Activated naive CD4-positive, alpha-beta T cell treated with anti-CD3 and anti-CD28 coated beads, Interleukin-2, amount 50 U/mL, for 24 hours (primary cell): ENCODE data around the gene PDCD7.
"Not testable (repeated sequence)": the region's sequence is repeated elsewhere in the genome, so short reads cannot be mapped to it uniquely, and the experiment has no call there.

Source experiments
- H3K27ac Mint-ChIP-seq: one replicate; pipeline ENCODE4 v1.8.0; 2021; ENCODE audit warnings: mild to moderate bottlenecking, mixed read lengths
- H3K27me3 Mint-ChIP-seq: one replicate; pipeline ENCODE4 v1.8.0; 2021; ENCODE audit warnings: mixed read lengths
- H3K36me3 Mint-ChIP-seq: one replicate; pipeline ENCODE4 v1.8.0; 2021; ENCODE audit warnings: mixed read lengths
- H3K4me1 Mint-ChIP-seq: one replicate; pipeline ENCODE4 v1.8.0; 2021; ENCODE audit warnings: mixed read lengths
- H3K4me3 Mint-ChIP-seq: one replicate; pipeline ENCODE4 v1.8.0; 2021; ENCODE audit warnings: mild to moderate bottlenecking, mixed read lengths
- H3K9me3 Mint-ChIP-seq: one replicate; pipeline ENCODE4 v1.8.0; 2021; ENCODE audit warnings: mixed read lengths

Gene PDCD7

DNA sequence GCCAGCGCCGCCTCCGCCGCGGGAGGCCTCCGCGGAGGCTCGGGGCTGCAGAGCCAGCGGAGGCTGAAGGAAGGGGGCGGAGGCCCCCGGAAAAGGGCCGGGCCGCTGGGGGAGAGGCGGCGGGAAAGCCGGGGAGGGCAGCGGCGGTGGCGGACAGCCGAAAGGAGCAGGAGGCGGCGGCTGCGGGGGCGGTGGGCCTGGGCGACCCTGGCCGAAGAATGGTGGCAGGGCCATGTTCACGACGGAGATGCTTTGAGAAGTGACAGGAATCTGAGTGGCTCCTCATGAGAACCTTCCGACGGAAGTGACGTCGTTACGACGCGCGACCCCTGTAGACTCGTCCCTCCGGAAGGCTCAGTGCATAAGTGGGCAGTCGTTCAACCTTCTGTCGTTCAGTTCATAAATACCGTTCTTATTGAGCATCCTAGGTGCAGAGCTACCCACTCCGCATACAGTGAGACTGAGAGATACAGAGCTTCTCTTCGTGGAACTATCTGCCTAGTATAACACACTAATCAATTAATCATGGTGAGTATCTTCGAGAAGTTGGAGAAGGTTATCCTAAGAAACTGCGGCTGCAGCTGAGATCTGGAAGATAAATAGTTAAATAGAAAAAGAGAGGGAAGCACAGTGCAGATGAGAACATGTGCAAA is at the start of gene PDCD7:
PDCD7 (minus strand) TSS at position 261 of the 653 bp plus-strand sequence; CDS start at position 234, 27 bp downstream.
- H3K9me3 Mint-ChIP-seq, result no peaks in the 10 kb centered on the region
- peaks cover 28% of the 10 kb centered on the region for H3K4me1 Mint-ChIP-seq
- peak within 1 kb of the TSS; percentile 79 for H3K27ac Mint-ChIP-seq
- H3K4me3 Mint-ChIP-seq, result peak within 1 kb of the TSS; percentile 89
- H3K36me3 Mint-ChIP-seq, result peaks cover 2% of the 10 kb centered on the region
- no peaks in the 10 kb centered on the region for H3K27me3 Mint-ChIP-seq

GRCh38 chr15:65182538-65182937 is 48.9 kb upstream of the PDCD7 start:
- H3K36me3 Mint-ChIP-seq, result peaks cover 2% of the 10 kb centered on the region
- H3K4me1 Mint-ChIP-seq, result peaks cover 57% of the 10 kb centered on the region
- H3K27me3 Mint-ChIP-seq, result no peaks in the 10 kb centered on the region
- no peaks in the 10 kb centered on the region for H3K9me3 Mint-ChIP-seq
- peak overlapping the region; percentile 96 for H3K4me3 Mint-ChIP-seq
- peak overlapping the region; percentile 23 for H3K27ac Mint-ChIP-seq

GRCh38 chr15:65181582-65182353 is 48.2 kb upstream of the PDCD7 start:
- H3K4me3 Mint-ChIP-seq, result peak overlapping the region; percentile 62
- H3K4me1 Mint-ChIP-seq, result peaks cover 57% of the 10 kb centered on the region
- H3K9me3 Mint-ChIP-seq, H3K27me3 Mint-ChIP-seq, H3K36me3 Mint-ChIP-seq: not testable (repeated sequence)
- peak overlapping the region; percentile 23 for H3K27ac Mint-ChIP-seq

GRCh38 chr15:65180167-65180566 is 46.6 kb upstream of the PDCD7 start:
- peaks cover 54% of the 10 kb centered on the region for H3K4me1 Mint-ChIP-seq
- no peak overlapping the region for H3K4me3 Mint-ChIP-seq
- H3K27me3 Mint-ChIP-seq, result no peaks in the 10 kb centered on the region
- H3K9me3 Mint-ChIP-seq, result no peaks in the 10 kb centered on the region
- no peak overlapping the region for H3K27ac Mint-ChIP-seq
- peaks cover 7% of the 10 kb centered on the region for H3K36me3 Mint-ChIP-seq

GRCh38 chr15:65177901-65178300 is 44.3 kb upstream of the PDCD7 start:
- Mint-ChIP-seq H3K4me3 (no peak overlapping the region), H3K4me1 (peaks cover 47% of the 10 kb centered on the region), H3K27ac (no peak overlapping the region), H3K36me3 (peaks cover 10% of the 10 kb centered on the region), H3K9me3 (no peaks in the 10 kb centered on the region), H3K27me3 (no peaks in the 10 kb centered on the region)

GRCh38 chr15:65176056-65176455 is 42.4 kb upstream of the PDCD7 start:
- H3K9me3 Mint-ChIP-seq, result no peaks in the 10 kb centered on the region
- H3K27me3 Mint-ChIP-seq, result no peaks in the 10 kb centered on the region
- peak overlapping the region; percentile 59 for H3K27ac Mint-ChIP-seq
- no peak overlapping the region for H3K4me3 Mint-ChIP-seq
- H3K4me1 Mint-ChIP-seq, result peaks cover 33% of the 10 kb centered on the region
- peaks cover 8% of the 10 kb centered on the region for H3K36me3 Mint-ChIP-seq

DNA sequence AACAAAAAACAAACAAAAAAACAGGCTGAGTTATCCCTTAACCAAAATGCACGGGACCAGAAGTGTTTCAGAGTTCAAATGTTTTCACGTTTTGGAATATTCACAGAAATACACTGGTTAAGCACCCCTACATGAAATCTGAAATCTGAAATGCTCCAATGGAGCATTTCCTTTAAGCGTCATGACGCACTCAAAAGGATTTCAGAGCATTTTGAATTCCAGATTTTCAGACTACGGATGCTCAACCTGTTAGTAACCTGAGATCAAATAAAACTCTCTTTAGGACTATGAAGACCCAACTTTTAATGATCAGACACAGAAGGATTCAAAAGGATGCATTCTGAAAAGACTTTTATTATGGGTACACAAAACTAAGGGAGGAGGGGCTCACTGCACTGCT is 41.9 kb upstream of the PDCD7 start:
- H3K4me1 Mint-ChIP-seq, result peaks cover 31% of the 10 kb centered on the region
- H3K36me3 Mint-ChIP-seq, result peaks cover 7% of the 10 kb centered on the region
- no peak overlapping the region for H3K27ac Mint-ChIP-seq
- H3K27me3 Mint-ChIP-seq, result no peaks in the 10 kb centered on the region
- H3K9me3 Mint-ChIP-seq, result no peaks in the 10 kb centered on the region
- H3K4me3 Mint-ChIP-seq, result no peak overlapping the region

DNA sequence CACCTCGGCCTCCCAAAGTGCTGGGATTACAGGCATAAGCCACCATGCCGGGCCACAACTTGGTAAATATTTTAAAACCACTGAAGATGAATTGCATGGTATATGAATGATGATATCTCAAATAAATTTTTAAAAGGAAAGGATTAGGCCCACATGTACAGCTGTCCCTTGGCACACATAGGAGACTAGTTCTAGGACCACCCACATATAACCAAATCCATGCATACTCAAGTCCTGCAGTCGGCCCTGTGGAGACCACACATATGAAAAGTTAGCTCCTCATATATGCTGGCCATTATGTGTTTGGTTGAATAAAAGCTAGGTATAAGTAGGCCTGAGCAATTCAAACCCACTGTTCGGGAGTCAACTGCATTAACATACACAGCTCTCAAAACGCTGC is 40.9 kb upstream of the PDCD7 start:
- no peaks in the 10 kb centered on the region for H3K27me3 Mint-ChIP-seq
- H3K36me3 Mint-ChIP-seq, result peaks cover 7% of the 10 kb centered on the region
- H3K27ac Mint-ChIP-seq, result no peak overlapping the region

DNA sequence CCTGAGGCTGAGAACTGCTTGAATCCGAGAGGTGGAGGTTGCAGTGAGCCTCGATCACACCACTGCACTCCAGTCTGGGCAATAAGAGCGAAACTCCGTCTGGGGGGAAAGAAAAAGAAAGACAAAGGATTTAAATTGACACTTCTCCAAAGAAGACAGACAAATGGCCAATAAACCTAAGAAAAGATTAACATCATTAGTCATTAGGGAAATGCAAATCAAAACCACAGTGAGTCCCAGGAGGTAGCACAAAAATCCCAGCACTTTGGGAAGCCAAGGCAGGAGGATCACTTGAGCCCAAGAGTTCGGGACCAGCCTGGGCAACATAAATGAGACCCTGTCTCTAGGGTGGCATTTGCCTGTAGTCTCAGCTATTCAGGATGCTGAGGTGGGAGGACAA is 38.9 kb upstream of the PDCD7 start:
- Mint-ChIP-seq H3K4me3 (no peak overlapping the region), H3K27ac (no peak overlapping the region), H3K4me1 (peaks cover 10% of the 10 kb centered on the region), H3K27me3 (no peaks in the 10 kb centered on the region), H3K36me3 (peaks cover 9% of the 10 kb centered on the region), H3K9me3 (no peaks in the 10 kb centered on the region)

More for the DNA sequence above, 40.9 kb upstream of the PDCD7 start:
- H3K4me1 Mint-ChIP-seq, result peaks cover 21% of the 10 kb centered on the region
- H3K4me3 Mint-ChIP-seq, result no peak overlapping the region
- H3K9me3 Mint-ChIP-seq, result no peaks in the 10 kb centered on the region

- Mint-ChIP-seq H3K4me3 (no peak overlapping the region), H3K27ac (no peak overlapping the region), H3K36me3 (peaks cover 9% of the 10 kb centered on the region), H3K4me1 (peaks cover 12% of the 10 kb centered on the region), H3K27me3 (no peaks in the 10 kb centered on the region), H3K9me3 (no peaks in the 10 kb centered on the region)
These were observed 37.8 kb upstream of the PDCD7 start for GRCh38 chr15:65171428-65171827.

- Mint-ChIP-seq H3K36me3 (peaks cover 2% of the 10 kb centered on the region), H3K4me3 (no peak overlapping the region), H3K9me3 (no peaks in the 10 kb centered on the region), H3K27me3 (no peaks in the 10 kb centered on the region), H3K27ac (no peak overlapping the region), H3K4me1 (peaks cover 12% of the 10 kb centered on the region)
These were observed 32.3 kb upstream of the PDCD7 start for GRCh38 chr15:65165875-65166274.

- no peaks in the 10 kb centered on the region for H3K27me3 Mint-ChIP-seq
- peaks cover 4% of the 10 kb centered on the region for H3K36me3 Mint-ChIP-seq
These were observed 30.5 kb upstream of the PDCD7 start for GRCh38 chr15:65164139-65164538.

DNA sequence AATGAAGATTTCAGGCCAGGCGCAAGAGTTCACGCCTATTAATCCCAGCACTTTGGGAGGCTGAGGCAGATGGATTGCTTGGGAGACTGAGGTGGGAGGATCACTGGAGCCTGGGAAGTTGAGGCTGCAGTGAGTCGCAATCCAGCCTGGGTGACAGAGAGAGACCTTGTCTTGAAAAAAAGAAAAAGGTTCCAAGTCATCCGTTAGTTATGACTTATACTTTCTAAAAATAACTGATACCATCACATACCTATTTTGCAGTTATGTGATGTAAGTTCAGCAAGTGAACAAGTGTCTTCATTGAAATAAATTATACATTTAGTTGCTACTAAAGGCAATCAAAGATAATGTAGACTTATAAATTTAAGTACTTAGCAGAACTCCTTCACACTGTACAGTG is 29.4 kb upstream of the PDCD7 start:
- Mint-ChIP-seq H3K9me3 (no peaks in the 10 kb centered on the region), H3K27me3 (no peaks in the 10 kb centered on the region), H3K4me3 (no peak overlapping the region), H3K4me1 (peaks cover 14% of the 10 kb centered on the region), H3K36me3 (peaks cover 4% of the 10 kb centered on the region), H3K27ac (no peak overlapping the region)

More at GRCh38 chr15:65164139-65164538, 30.5 kb upstream of the PDCD7 start:
- H3K4me3 Mint-ChIP-seq, result no peak overlapping the region
- H3K27ac Mint-ChIP-seq, result no peak overlapping the region
- peaks cover 14% of the 10 kb centered on the region for H3K4me1 Mint-ChIP-seq
- no peaks in the 10 kb centered on the region for H3K9me3 Mint-ChIP-seq

DNA sequence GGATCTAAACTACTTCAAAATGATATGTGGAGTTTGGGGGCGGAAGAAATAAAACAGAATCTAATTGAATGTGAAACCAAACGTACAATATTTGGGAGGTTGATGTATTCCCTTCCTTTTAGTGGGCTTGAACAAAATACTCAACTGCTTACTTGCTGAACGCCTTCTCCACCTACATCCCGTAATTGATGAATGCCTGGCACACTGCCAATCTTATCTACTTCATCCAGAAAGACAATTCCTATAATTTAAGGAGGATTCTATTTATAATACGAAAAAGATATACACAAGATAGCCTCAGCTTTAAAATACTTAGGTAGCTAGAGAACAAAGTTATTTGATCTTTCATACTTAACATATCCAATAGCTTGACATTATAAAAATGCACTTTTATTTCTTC is 23.1 kb upstream of the PDCD7 start:
- H3K9me3 Mint-ChIP-seq, result no peaks in the 10 kb centered on the region
- no peaks in the 10 kb centered on the region for H3K27me3 Mint-ChIP-seq
- H3K27ac Mint-ChIP-seq, result peak overlapping the region; percentile 4
- H3K4me3 Mint-ChIP-seq, result no peak overlapping the region
- H3K36me3 Mint-ChIP-seq, result peaks cover 15% of the 10 kb centered on the region
- H3K4me1 Mint-ChIP-seq, result peaks cover 3% of the 10 kb centered on the region

DNA sequence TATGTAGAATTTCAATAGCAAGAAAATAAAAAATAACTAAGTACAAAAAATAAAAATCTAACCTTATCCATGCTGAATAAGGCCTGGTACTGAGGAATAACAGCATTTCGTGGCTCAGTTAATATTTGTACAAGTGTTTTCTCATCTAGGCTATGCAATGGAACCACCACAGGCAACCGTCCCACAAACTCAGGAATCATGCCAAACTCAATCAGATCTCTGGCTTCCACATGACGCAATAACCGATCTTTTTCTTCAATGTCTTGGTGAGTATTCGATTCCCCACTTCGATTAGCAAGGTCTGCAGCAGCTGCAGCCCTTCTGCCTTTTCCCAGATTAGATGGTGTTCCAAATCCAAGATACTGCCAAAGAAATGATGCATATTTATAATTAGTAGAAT is 21.1 kb upstream of the PDCD7 start:
- Mint-ChIP-seq H3K4me3 (no peak overlapping the region), H3K27ac (no peak overlapping the region), H3K36me3 (peaks cover 15% of the 10 kb centered on the region), H3K27me3 (no peaks in the 10 kb centered on the region), H3K9me3 (no peaks in the 10 kb centered on the region), H3K4me1 (no peaks in the 10 kb centered on the region)

GRCh38 chr15:65147902-65148301 is 14.3 kb upstream of the PDCD7 start:
- Mint-ChIP-seq H3K4me1 (no peaks in the 10 kb centered on the region), H3K4me3 (no peak overlapping the region), H3K27ac (no peak overlapping the region), H3K36me3 (peaks cover 8% of the 10 kb centered on the region), H3K27me3 (no peaks in the 10 kb centered on the region), H3K9me3 (no peaks in the 10 kb centered on the region)
